ENCODE results near the gene COX6B2.

Gene COX6B2

DNA sequence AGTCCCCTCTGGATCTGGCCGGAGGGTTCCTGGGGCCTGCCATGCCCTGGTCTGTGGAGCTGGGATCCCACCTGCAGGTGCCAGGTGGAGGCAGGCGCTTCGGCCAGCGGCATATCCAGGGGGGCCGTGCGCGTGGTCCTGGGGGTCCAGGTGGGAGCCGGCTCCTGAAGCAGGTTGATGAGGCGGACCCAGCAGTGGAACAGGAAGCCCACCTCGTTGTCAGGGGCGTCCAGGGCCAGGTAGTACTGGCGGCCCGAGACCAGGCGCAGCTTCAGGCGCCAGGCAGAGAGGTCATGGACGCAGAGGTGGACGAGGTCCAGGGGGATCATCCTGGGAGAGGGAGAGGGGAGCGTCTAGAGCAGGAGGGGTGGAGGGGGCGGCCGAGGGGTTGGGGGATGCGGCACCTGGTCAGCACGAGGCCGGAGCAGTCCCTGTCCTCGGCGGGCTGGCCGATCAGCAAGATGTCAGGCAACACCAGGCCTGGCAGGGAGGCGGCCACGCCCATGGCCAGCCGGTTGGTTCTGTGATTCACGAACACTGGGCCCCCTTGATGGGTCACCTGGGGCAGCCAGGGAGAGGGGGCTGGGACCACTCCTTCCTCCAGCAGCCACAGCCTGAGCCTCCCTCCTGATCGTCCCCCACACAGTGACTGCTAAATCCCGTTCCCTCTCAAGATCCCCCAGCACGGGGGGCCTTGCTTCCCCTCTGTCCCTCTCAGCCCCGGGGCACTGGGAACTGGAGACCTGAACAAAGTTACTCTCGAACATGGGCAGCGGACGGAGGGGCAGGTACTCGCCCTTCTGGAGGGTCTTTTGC lies 7.9 kb upstream of the COX6B2 start:
- ATAC-seq: no peak
- TF ChIP-seq OSR1 (CRISPR knock-in tag; IDR thresholded peaks at IDR 0.05) (no peak), RARB (CRISPR knock-in tag; IDR thresholded peaks at IDR 0.05) (no peak), ZNF565 (CRISPR knock-in tag; conservative IDR thresholded peaks at IDR 0.05; ENCODE audit: low read depth) (no peak), TOX (CRISPR knock-in tag; IDR thresholded peaks at IDR 0.05; ENCODE audit: borderline replicate concordance) (no peak), CSDC2 (CRISPR knock-in tag; IDR thresholded peaks at IDR 0.05) (no peak), PPARA (CRISPR knock-in tag; IDR thresholded peaks at IDR 0.05; ENCODE audit: borderline replicate concordance) (no peak), GLIS3 (CRISPR knock-in tag; IDR thresholded peaks at IDR 0.05) (no peak), ZFP30 (CRISPR knock-in tag; IDR thresholded peaks at IDR 0.05) (no peak), BACH2 (CRISPR knock-in tag; IDR thresholded peaks at IDR 0.05; ENCODE audit: borderline replicate concordance) (no peak), ZC3H10 (CRISPR knock-in tag; IDR thresholded peaks at IDR 0.05) (no peak), ZFP3 (CRISPR knock-in tag; IDR thresholded peaks at IDR 0.05) (no peak), ESRRG (CRISPR knock-in tag; IDR thresholded peaks at IDR 0.05) (no peak), ARNTL (CRISPR knock-in tag; IDR thresholded peaks at IDR 0.05; ENCODE audit: borderline replicate concordance, low read depth) (no peak), ZNF8 (CRISPR knock-in tag; IDR thresholded peaks at IDR 0.05) (no peak), ISL1 (CRISPR knock-in tag; IDR thresholded peaks at IDR 0.05) (no peak)
- TF ChIP-seq, protein P1, sequence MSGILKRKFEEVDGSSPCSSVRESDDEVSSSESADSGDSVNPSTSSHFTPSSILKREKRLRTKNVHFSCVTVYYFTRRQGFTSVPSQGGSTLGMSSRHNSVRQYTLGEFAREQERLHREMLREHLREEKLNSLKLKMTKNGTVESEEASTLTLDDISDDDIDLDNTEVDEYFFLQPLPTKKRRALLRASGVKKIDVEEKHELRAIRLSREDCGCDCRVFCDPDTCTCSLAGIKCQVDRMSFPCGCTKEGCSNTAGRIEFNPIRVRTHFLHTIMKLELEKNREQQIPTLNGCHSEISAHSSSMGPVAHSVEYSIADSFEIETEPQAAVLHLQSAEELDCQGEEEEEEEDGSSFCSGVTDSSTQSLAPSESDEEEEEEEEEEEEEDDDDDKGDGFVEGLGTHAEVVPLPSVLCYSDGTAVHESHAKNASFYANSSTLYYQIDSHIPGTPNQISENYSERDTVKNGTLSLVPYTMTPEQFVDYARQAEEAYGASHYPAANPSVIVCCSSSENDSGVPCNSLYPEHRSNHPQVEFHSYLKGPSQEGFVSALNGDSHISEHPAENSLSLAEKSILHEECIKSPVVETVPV (CRISPR knock-in tag; IDR thresholded peaks at IDR 0.05): no peak
- TF ChIP-seq, protein P2, sequence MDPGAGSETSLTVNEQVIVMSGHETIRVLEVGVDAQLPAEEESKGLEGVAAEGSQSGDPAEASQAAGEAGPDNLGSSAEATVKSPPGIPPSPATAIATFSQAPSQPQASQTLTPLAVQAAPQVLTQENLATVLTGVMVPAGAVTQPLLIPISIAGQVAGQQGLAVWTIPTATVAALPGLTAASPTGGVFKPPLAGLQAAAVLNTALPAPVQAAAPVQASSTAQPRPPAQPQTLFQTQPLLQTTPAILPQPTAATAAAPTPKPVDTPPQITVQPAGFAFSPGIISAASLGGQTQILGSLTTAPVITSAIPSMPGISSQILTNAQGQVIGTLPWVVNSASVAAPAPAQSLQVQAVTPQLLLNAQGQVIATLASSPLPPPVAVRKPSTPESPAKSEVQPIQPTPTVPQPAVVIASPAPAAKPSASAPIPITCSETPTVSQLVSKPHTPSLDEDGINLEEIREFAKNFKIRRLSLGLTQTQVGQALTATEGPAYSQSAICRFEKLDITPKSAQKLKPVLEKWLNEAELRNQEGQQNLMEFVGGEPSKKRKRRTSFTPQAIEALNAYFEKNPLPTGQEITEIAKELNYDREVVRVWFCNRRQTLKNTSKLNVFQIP (CRISPR knock-in tag; IDR thresholded peaks at IDR 0.05; ENCODE audit: borderline replicate concordance, low read depth): no peak
- TF ChIP-seq, protein P3, sequence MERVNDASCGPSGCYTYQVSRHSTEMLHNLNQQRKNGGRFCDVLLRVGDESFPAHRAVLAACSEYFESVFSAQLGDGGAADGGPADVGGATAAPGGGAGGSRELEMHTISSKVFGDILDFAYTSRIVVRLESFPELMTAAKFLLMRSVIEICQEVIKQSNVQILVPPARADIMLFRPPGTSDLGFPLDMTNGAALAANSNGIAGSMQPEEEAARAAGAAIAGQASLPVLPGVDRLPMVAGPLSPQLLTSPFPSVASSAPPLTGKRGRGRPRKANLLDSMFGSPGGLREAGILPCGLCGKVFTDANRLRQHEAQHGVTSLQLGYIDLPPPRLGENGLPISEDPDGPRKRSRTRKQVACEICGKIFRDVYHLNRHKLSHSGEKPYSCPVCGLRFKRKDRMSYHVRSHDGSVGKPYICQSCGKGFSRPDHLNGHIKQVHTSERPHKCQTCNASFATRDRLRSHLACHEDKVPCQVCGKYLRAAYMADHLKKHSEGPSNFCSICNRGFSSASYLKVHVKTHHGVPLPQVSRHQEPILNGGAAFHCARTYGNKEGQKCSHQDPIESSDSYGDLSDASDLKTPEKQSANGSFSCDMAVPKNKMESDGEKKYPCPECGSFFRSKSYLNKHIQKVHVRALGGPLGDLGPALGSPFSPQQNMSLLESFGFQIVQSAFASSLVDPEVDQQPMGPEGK (CRISPR knock-in tag; IDR thresholded peaks at IDR 0.05; ENCODE audit: borderline replicate concordance): no peak
- TF ChIP-seq, protein P4, sequence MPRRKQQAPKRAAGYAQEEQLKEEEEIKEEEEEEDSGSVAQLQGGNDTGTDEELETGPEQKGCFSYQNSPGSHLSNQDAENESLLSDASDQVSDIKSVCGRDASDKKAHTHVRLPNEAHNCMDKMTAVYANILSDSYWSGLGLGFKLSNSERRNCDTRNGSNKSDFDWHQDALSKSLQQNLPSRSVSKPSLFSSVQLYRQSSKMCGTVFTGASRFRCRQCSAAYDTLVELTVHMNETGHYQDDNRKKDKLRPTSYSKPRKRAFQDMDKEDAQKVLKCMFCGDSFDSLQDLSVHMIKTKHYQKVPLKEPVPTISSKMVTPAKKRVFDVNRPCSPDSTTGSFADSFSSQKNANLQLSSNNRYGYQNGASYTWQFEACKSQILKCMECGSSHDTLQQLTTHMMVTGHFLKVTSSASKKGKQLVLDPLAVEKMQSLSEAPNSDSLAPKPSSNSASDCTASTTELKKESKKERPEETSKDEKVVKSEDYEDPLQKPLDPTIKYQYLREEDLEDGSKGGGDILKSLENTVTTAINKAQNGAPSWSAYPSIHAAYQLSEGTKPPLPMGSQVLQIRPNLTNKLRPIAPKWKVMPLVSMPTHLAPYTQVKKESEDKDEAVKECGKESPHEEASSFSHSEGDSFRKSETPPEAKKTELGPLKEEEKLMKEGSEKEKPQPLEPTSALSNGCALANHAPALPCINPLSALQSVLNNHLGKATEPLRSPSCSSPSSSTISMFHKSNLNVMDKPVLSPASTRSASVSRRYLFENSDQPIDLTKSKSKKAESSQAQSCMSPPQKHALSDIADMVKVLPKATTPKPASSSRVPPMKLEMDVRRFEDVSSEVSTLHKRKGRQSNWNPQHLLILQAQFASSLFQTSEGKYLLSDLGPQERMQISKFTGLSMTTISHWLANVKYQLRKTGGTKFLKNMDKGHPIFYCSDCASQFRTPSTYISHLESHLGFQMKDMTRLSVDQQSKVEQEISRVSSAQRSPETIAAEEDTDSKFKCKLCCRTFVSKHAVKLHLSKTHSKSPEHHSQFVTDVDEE (CRISPR knock-in tag; IDR thresholded peaks at IDR 0.05): no peak
- TF ChIP-seq, protein P5, sequence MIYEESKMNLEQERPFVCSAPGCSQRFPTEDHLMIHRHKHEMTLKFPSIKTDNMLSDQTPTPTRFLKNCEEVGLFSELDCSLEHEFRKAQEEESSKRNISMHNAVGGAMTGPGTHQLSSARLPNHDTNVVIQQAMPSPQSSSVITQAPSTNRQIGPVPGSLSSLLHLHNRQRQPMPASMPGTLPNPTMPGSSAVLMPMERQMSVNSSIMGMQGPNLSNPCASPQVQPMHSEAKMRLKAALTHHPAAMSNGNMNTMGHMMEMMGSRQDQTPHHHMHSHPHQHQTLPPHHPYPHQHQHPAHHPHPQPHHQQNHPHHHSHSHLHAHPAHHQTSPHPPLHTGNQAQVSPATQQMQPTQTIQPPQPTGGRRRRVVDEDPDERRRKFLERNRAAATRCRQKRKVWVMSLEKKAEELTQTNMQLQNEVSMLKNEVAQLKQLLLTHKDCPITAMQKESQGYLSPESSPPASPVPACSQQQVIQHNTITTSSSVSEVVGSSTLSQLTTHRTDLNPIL (CRISPR knock-in tag; IDR thresholded peaks at IDR 0.05; ENCODE audit: low read depth): no peak

DNA sequence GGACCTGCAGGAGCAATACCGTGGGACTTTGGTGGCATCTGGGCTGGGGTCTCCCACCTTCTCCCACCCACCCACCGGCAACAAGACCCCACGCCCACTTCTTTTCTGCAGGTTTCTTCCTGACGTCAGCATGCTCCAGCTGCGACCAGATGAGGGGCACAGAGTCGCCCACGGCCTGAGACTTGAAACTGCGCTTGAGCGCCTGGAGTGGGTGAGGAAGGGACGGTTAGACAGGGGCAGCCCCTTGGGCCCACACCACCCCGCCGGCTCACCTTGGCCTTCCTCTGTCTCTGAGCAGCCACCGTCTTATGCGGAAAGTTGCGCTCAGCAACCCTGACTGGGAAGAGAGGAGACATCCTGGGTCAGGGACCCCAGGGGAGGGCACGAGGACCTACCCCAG lies 6.4 kb upstream of the COX6B2 start:
- ATAC-seq: no peak
- no peak for TF ChIP-seq GLIS3 (CRISPR knock-in tag; IDR thresholded peaks at IDR 0.05)
- no peak for TF ChIP-seq TOX (CRISPR knock-in tag; IDR thresholded peaks at IDR 0.05; ENCODE audit: borderline replicate concordance)
- no peak for TF ChIP-seq ZNF70 (CRISPR knock-in tag; IDR thresholded peaks at IDR 0.05)
- TF ChIP-seq, protein P4 (CRISPR knock-in tag; IDR thresholded peaks at IDR 0.05): no peak
- TF ChIP-seq ESRRG (CRISPR knock-in tag; IDR thresholded peaks at IDR 0.05): no peak
- TF ChIP-seq, protein P1 (CRISPR knock-in tag; IDR thresholded peaks at IDR 0.05): no peak
- no peak for TF ChIP-seq ZNF565 (CRISPR knock-in tag; conservative IDR thresholded peaks at IDR 0.05; ENCODE audit: low read depth)
- no peak for TF ChIP-seq BACH2 (CRISPR knock-in tag; IDR thresholded peaks at IDR 0.05; ENCODE audit: borderline replicate concordance)
- TF ChIP-seq ZFP30 (CRISPR knock-in tag; IDR thresholded peaks at IDR 0.05): no peak
- TF ChIP-seq ZNF8 (CRISPR knock-in tag; IDR thresholded peaks at IDR 0.05): no peak
- TF ChIP-seq CSDC2 (CRISPR knock-in tag; IDR thresholded peaks at IDR 0.05): no peak
- no peak for TF ChIP-seq PPARA (CRISPR knock-in tag; IDR thresholded peaks at IDR 0.05; ENCODE audit: borderline replicate concordance)
- no peak for TF ChIP-seq ZC3H10 (CRISPR knock-in tag; IDR thresholded peaks at IDR 0.05)
- TF ChIP-seq SNAI2 (CRISPR knock-in tag; IDR thresholded peaks at IDR 0.05): no peak
- TF ChIP-seq ISL1 (CRISPR knock-in tag; IDR thresholded peaks at IDR 0.05): no peak
- TF ChIP-seq OSR1 (CRISPR knock-in tag; IDR thresholded peaks at IDR 0.05): no peak
- TF ChIP-seq, protein P5 (CRISPR knock-in tag; IDR thresholded peaks at IDR 0.05; ENCODE audit: low read depth): no peak

Measured in SK-N-SH treated with all-trans-retinoic acid at 6 μM for 48 hours (cell line).